K562 (cell line): ENCODE results near the gene SEC24A. TPM values are rescaled to one million over a fixed set of nuclear protein-coding genes. Genes with fewer than 3 reads are reported as not detected.

ENCODE experiments used
- BCLAF1 ChIP-seq, 2 experiments: fragments of 450-650 bp in 1 of 2; IDR thresholded peaks; 2 replicates each; pipeline ENCODE4 v1.6.1; 2011 to 2017; ENCODE audit warnings: low read depth in 2 of 2, antibody characterized with exemption in 1 of 2, borderline replicate concordance in 1 of 2, low read length in 1 of 2, mild to moderate bottlenecking in 1 of 2, mixed read lengths in 1 of 2; ENCODE audit not compliant: control insufficient read depth in 1 of 2
- CBX2 ChIP-seq: fragments of 200-600 bp; sonication (generic); IDR thresholded peaks from one replicate; pipeline ENCODE4 v1.6.1; 2012; ENCODE audit warnings: mild to moderate bottlenecking, low read length, inconsistent platforms; ENCODE audit not compliant: insufficient read depth, poor library complexity, severe bottlenecking
- DACH1 ChIP-seq: fragments of 450-650 bp; IDR thresholded peaks from 2 replicates; pipeline ENCODE4 v1.6.1; 2018; ENCODE audit not compliant: partially characterized antibody
- EGR1 ChIP-seq: fragments of 450-650 bp; conservative IDR thresholded peaks from 2 replicates; pipeline ENCODE4 v1.6.1; 2017; ENCODE audit warnings: mild to moderate bottlenecking
- NFRKB ChIP-seq: fragments of 450-650 bp; IDR thresholded peaks from 2 replicates; pipeline ENCODE4 v1.6.1; 2016; ENCODE audit warnings: low read depth
- NR3C1 ChIP-seq: sonication (generic); formaldehyde crosslinking; IDR thresholded peaks from 2 replicates; pipeline ENCODE4 v1.8.1; 2022; ENCODE audit warnings: missing genetic modification reagents
- SAP30 ChIP-seq: fragments of 200-600 bp; sonication (generic); IDR thresholded peaks from 2 replicates; pipeline ENCODE4 v1.6.1; 2012; ENCODE audit warnings: borderline replicate concordance, low read depth, mild to moderate bottlenecking, moderate library complexity, low read length, control low read depth, inconsistent platforms; ENCODE audit not compliant: insufficient read depth, poor library complexity, severe bottlenecking
- XRCC3 ChIP-seq: fragments of 450-650 bp; IDR thresholded peaks from 2 replicates; pipeline ENCODE4 v1.6.1; 2017; ENCODE audit warnings: mild to moderate bottlenecking, moderate library complexity
- ZNF143 ChIP-seq: sonication (generic); formaldehyde crosslinking; IDR thresholded peaks from 2 replicates; pipeline ENCODE4 v1.9.0; 2022; ENCODE audit warnings: mild to moderate bottlenecking, missing genetic modification reagents
- ZNF175 ChIP-seq: fragments of 200-800 bp; sonication (Bioruptor generic); IDR thresholded peaks from 2 replicates; pipeline ENCODE4 v1.6.1; 2016; ENCODE audit warnings: low read depth, mild to moderate bottlenecking, missing genetic modification characterization, missing compliant biosample characterization
- ZNF445 ChIP-seq: fragments of 250-450 bp; sonication (Bioruptor Pico); IDR thresholded peaks from 2 replicates; pipeline ENCODE4 v1.4.0; 2020; ENCODE audit warnings: low read depth, mild to moderate bottlenecking, moderate library complexity
- ZNF644 ChIP-seq: fragments of 200-800 bp; sonication (Bioruptor generic); IDR thresholded peaks from 2 replicates; pipeline ENCODE4 v1.6.1; 2016; ENCODE audit warnings: low read depth, missing genetic modification characterization, missing compliant biosample characterization
- ZZZ3 ChIP-seq: fragments of 450-650 bp; IDR thresholded peaks from 2 replicates; pipeline ENCODE4 v1.6.1; 2016; ENCODE audit warnings: antibody characterized with exemption, mild to moderate bottlenecking, moderate library complexity
- polyA plus RNA-seq, 8 experiments: library from polyadenylated mRNA; depleted of rRNA in 4 of 8; stranded (reverse) in 5 of 8; unstranded in 3 of 8; fragments of >200 nt; fragmentation: Nextera tagmentation in 2 of 8; fragmentation: Illumina TruSeq in 1 of 8; extraction: Ambion mirVana in 2 of 8; extraction: Trizol in 1 of 8; gene quantifications; 2 replicates each; pipeline versions ENCODE4 v1.2.1 to v1.2.3, GENCODE V29; 2011 to 2014; ENCODE audit warnings: inconsistent platforms in 1 of 8, missing spikeins in 1 of 8
- total RNA-seq, 7 experiments: library from RNA; depleted of rRNA in 6 of 7; stranded (reverse); fragments of >200 nt in 6 of 7; fragmentation: Illumina TruSeq in 2 of 7; extraction: Trizol in 2 of 7; gene quantifications; 2 replicates each; pipeline versions ENCODE4 v1.2.1 to v1.2.3, GENCODE V29; 2011 to 2021; ENCODE audit warnings: low replicate concordance in 1 of 7
- TF ChIP-seq, protein P1 (sequence below), 2 experiments: fragments of 450-650 bp in 1 of 2; sonication (generic) in 1 of 2; formaldehyde crosslinking in 1 of 2; IDR thresholded peaks; 2 replicates each; pipeline versions ENCODE4 v1.7.1 to v1.9.0; 2016 to 2022; ENCODE audit warnings: inconsistent platforms in 1 of 2, mild to moderate bottlenecking in 1 of 2, missing genetic modification reagents in 1 of 2

Gene SEC24A
- total and polyA plus RNA-seq, 9 of the 15 experiments (the other 6 are each of a cell fraction or from before 2014, with no cell fraction given) = 7.9 to 36.5 (median 17.5) TPM

DNA sequence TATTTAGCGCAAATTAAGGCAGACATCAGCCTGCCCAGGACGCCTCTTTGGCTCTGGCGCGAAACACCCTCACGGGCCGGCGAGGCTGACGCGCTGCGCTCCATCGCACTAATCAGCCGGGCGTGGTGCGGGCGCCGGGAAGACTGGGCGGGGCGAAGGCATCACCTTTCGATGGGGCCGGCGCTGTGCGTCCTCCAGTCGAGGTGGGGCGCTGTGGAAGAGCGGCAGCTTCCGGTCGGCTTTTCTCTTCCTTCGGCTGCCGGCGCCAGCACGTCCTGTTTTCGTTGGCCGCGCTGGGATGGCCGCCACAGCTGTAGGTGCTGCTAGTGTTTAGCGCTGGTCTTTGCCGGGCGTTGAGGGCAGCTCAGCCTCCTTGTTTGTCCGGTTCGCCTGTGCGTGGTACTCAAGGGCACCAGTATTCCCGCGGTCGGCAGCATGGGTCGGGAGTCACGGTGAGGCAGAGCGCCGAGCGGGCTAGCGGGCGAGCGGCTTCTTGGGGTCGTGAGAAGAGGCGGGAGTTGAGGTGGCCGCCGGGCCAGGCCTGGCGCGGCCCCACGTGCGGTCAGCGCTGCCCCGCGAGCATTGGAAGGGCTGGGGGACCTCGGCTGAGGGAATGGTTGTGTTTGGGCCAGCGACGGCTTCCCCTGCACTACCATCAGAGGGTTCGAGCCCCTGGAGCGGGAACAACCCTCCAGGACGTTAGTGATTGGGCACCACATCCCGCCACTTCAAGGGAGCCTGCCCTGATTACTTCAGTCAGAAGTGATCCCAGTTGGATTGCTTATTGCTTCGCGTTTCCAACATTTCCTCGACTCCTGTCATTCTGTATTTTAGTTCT, 110.1 kb downstream of the SEC24A start, which contains the start of gene DDX46 (continued):
- TF ChIP-seq BCLAF1 (IDR thresholded peaks at IDR 0.05; ENCODE audit: borderline replicate concordance in 1 of 2, control insufficient read depth in 1 of 2, low read depth in 2 of 2, low read length in 1 of 2) (peak in 1 of 2 experiments; percentile 83; a peak in 1 of 4 replicates), CBX2 (no peak), NR3C1 (CRISPR knock-in tag) (no peak), ZNF644 (tag) (no peak), ZZZ3 (0 out of 2 replicates have a peak, but pooled peaks have one; percentile 38), ZNF175 (0 out of 2 replicates have a peak, but pooled peaks have one; percentile 47), ZNF445 (CRISPR knock-in tag) (no peak), SAP30 (peak; percentile 91), XRCC3 (no peak), DACH1 (peak; percentile 82), ZNF143 (CRISPR knock-in tag) (peak; percentile 36; the same call in 1 of the 2 replicates), EGR1 (no peak), NFRKB (peak; percentile 73; the same call in 1 of the 2 replicates)
- TF ChIP-seq, protein P1, sequence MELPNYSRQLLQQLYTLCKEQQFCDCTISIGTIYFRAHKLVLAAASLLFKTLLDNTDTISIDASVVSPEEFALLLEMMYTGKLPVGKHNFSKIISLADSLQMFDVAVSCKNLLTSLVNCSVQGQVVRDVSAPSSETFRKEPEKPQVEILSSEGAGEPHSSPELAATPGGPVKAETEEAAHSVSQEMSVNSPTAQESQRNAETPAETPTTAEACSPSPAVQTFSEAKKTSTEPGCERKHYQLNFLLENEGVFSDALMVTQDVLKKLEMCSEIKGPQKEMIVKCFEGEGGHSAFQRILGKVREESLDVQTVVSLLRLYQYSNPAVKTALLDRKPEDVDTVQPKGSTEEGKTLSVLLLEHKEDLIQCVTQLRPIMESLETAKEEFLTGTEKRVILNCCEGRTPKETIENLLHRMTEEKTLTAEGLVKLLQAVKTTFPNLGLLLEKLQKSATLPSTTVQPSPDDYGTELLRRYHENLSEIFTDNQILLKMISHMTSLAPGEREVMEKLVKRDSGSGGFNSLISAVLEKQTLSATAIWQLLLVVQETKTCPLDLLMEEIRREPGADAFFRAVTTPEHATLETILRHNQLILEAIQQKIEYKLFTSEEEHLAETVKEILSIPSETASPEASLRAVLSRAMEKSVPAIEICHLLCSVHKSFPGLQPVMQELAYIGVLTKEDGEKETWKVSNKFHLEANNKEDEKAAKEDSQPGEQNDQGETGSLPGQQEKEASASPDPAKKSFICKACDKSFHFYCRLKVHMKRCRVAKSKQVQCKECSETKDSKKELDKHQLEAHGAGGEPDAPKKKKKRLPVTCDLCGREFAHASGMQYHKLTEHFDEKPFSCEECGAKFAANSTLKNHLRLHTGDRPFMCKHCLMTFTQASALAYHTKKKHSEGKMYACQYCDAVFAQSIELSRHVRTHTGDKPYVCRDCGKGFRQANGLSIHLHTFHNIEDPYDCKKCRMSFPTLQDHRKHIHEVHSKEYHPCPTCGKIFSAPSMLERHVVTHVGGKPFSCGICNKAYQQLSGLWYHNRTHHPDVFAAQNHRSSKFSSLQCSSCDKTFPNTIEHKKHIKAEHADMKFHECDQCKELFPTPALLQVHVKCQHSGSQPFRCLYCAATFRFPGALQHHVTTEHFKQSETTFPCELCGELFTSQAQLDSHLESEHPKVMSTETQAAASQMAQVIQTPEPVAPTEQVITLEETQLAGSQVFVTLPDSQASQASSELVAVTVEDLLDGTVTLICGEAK (IDR thresholded peaks at IDR 0.05) = peak; percentile 96
- TF ChIP-seq, protein P1 (CRISPR knock-in tag; IDR thresholded peaks at IDR 0.05) = no peak
